Tibial nerve (tissue), 4 donors: Measurements from ENCODE around the gene PFN1. TPM values are rescaled to one million over a fixed set of nuclear protein-coding genes. Genes with fewer than 3 reads are reported as not detected.

Source experiments
- DNase-seq, 2 donors: peaks; one replicate each; pipeline ENCODE4 v3.0.0-alpha.2; 2019; ENCODE audit warnings: low spot score in 2 of 2
- H3K27ac ChIP-seq, 4 donors: fragments of 200-600 bp; sonication (generic) in 3 of 4; one replicate each; pipeline ENCODE4 v1.5.1; 2017 to 2019; ENCODE audit warnings: mild to moderate bottlenecking in 1 of 4
- H3K27me3 ChIP-seq, 2 donors: fragments of 200-600 bp; sonication (generic) in 1 of 2; one replicate each; pipeline versions ENCODE4 v1.5.1 to v1.6.0; 2017 to 2019
- H3K36me3 ChIP-seq, 3 donors: fragments of 200-600 bp; sonication (generic); one replicate each; pipeline ENCODE4 v1.5.1; 2018 to 2019
- H3K4me1 ChIP-seq, 4 donors: fragments of 200-600 bp; sonication (generic) in 3 of 4; one replicate each; pipeline ENCODE4 v1.5.1; 2017 to 2019
- H3K4me3 ChIP-seq, 4 donors: fragments of 200-600 bp; sonication (generic) in 3 of 4; one replicate each; pipeline ENCODE4 v1.5.1; 2017 to 2019; ENCODE audit warnings: mild to moderate bottlenecking in 1 of 4, moderate library complexity in 1 of 4
- H3K9me3 ChIP-seq, 4 donors: fragments of 200-600 bp; sonication (generic) in 3 of 4; one replicate each; pipeline ENCODE4 v1.5.1; 2017 to 2019
- EP300 ChIP-seq, 2 donors: sonication (generic); formaldehyde crosslinking; IDR thresholded peaks; one replicate each; pipeline ENCODE4 v1.6.1; 2017; ENCODE audit warnings: antibody characterized with exemption in 2 of 2, mild to moderate bottlenecking in 1 of 2
- POLR2A ChIP-seq, 2 donors: fragments of 450-650 bp; IDR thresholded peaks; one replicate each; pipeline ENCODE4 v1.6.1; 2017; ENCODE audit warnings: antibody characterized with exemption in 2 of 2, mild to moderate bottlenecking in 2 of 2, moderate library complexity in 2 of 2
- WGBS, 2 donors: methylation state at CpG; one replicate each; pipeline ENCODE4 v1.1.5; 2018; 5-methylcytosine and 5-hydroxymethylcytosine counted together
- total RNA-seq, 4 donors: library from RNA; depleted of rRNA; stranded (reverse); fragments of >200 nt; gene quantifications; one replicate each; pipeline ENCODE4 v1.1.0, GENCODE V29; 2016
- TF ChIP-seq, protein P1 (sequence below), 5 experiments: fragments of 200-600 bp in 3 of 5; fragments of 450-650 bp in 2 of 5; sonication (generic) in 3 of 5; IDR thresholded peaks; one replicate each; pipeline ENCODE4 v1.5.1; 2016 to 2019; ENCODE audit warnings: antibody characterized with exemption in 5 of 5, mild to moderate bottlenecking in 3 of 5, moderate library complexity in 2 of 5

PFN1 gene
- total RNA-seq, 4 donors from 2014 or later: 422 to 1,004 (median 483) TPM

DNA sequence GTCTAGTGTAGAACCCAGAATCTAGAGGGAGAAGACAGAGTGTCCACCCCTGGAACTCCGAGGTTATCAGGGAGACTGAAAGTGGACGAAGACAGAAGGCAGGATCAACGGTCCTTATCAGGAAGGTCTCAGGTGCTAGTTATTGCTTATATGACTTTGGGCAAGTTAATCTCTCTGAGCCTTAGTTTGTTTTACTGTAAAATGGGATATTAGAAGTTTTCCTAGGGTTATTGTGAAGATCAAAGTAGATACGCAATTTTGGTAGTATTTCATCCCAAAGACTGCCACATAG is 7.1 kb downstream of the PFN1 start:
- 55 to 59% methylated on average over 4 of the region's 4 CpGs for WGBS, 2 donors
- DNase-seq: no peak
- H3K36me3 ChIP-seq: peaks cover 0 to 68% (median 4%) of the 10 kb centered on the region in 3 donors
- H3K27me3 ChIP-seq: no peaks in the 10 kb centered on the region
- H3K4me1 ChIP-seq: peaks cover 0 to 70% (median 41%) of the 10 kb centered on the region in 4 donors
- H3K9me3 ChIP-seq: no peaks in the 10 kb centered on the region
- TF ChIP-seq, protein P1, sequence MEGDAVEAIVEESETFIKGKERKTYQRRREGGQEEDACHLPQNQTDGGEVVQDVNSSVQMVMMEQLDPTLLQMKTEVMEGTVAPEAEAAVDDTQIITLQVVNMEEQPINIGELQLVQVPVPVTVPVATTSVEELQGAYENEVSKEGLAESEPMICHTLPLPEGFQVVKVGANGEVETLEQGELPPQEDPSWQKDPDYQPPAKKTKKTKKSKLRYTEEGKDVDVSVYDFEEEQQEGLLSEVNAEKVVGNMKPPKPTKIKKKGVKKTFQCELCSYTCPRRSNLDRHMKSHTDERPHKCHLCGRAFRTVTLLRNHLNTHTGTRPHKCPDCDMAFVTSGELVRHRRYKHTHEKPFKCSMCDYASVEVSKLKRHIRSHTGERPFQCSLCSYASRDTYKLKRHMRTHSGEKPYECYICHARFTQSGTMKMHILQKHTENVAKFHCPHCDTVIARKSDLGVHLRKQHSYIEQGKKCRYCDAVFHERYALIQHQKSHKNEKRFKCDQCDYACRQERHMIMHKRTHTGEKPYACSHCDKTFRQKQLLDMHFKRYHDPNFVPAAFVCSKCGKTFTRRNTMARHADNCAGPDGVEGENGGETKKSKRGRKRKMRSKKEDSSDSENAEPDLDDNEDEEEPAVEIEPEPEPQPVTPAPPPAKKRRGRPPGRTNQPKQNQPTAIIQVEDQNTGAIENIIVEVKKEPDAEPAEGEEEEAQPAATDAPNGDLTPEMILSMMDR (IDR thresholded peaks at IDR 0.05): no peak
- peak overlapping the region in 3 of 4 donors; percentile 84 to 96 (median 96) for H3K27ac ChIP-seq
- H3K4me3 ChIP-seq: peak overlapping the region; percentile 55 to 82 (median 68)

DNA sequence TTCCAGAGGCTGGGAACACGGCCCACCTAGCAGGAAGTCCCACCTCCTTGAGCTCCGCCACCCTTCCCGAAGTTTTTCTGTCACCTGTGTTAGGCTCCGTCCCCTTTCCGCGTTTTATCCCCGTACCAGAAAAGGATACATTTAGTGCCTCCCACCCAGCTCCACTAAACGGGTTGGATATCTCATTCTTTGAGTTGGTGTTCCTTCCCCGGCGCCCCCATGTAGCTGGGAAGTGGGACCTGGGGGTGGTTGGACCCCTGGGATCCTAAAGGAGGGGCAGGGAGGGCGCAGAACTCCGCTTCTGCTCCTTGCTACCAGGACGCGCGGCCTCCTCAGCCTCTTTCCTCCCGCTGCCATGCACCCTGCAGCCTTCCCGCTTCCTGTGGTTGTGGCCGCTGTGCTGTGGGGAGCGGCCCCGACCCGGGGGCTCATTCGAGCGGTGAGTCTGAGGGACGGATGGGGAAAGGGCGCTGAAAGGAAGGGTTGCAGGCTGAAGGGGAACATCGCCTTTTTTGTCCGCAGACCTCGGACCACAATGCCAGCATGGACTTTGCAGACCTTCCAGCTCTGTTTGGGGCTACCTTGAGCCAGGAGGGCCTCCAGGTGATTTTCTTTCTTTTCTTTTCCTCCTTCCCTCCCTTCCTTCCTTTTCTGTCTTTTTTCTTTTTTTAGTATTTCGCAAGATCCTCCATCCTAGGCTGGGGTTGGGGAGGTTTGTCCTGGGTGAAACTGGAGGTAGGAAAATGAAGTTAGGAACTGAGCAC is 7.6 kb downstream of the PFN1 start:
- 1 to 2% methylated on average over 29 of the region's 29 CpGs for WGBS, 2 donors
- Histone ChIP-seq H3K4me1 (peaks cover 0 to 65% (median 36%) of the 10 kb centered on the region in 4 donors), H3K4me3 (peak overlapping the region; percentile 55 to 82 (median 68)), H3K9me3 (no peaks in the 10 kb centered on the region), H3K27ac (peak overlapping the region; percentile 82 to 96 (median 90)), H3K36me3 (peaks cover 0 to 69% (median 4%) of the 10 kb centered on the region in 3 donors), H3K27me3 (no peaks in the 10 kb centered on the region)
- peak in 1 of 2 donors; percentile 53 for DNase-seq
- TF ChIP-seq, protein P1 (IDR thresholded peaks at IDR 0.05): no peak
- no peak for TF ChIP-seq EP300 (IDR thresholded peaks at IDR 0.05)

GRCh38 chr17:4939796-4940554 is 8.4 kb downstream of the PFN1 start, which contains the start of the genes RNF167 and SLC25A11:
Gene RNF167, plus strand, starts transcription at chr17:4940268. Its CDS starts 642 bp downstream, at chr17:4940910.
Gene SLC25A11, minus strand, starts transcription at chr17:4940046. Its CDS starts 136 bp downstream, at chr17:4939910.
- peaks cover 0 to 66% (median 4%) of the 10 kb centered on the region in 3 donors for H3K36me3 ChIP-seq
- peak within 1 kb of the TSS; percentile 55 to 82 (median 68) for H3K4me3 ChIP-seq
- peak; percentile 89 to 96 for DNase-seq
- WGBS, 2 donors: 0% methylated on average over 50 to 72 of the region's 72 CpGs
- no peaks in the 10 kb centered on the region for H3K9me3 ChIP-seq
- no peaks in the 10 kb centered on the region for H3K27me3 ChIP-seq
- TF ChIP-seq POLR2A (IDR thresholded peaks at IDR 0.05) (peak; percentile 28 to 74), EP300 (IDR thresholded peaks at IDR 0.05) (peak in 1 of 2 donors; percentile 75)
- TF ChIP-seq, protein P1 (IDR thresholded peaks at IDR 0.05): peak in 1 of 5 experiments; percentile 59
- peak within 1 kb of the TSS; percentile 82 to 96 (median 90) for H3K27ac ChIP-seq
- H3K4me1 ChIP-seq: peaks cover 0 to 57% (median 28%) of the 10 kb centered on the region in 4 donors

GRCh38 chr17:4939546-4939795 is 8.9 kb downstream of the PFN1 start:
- 0% methylated on average over 16 of the region's 16 CpGs; no CpG with 5 or more reads in 1 of the 2 donors for whole genome bisulfite sequencing, 2 donors
- no peak for DNase-seq
- peaks cover 0 to 61% (median 4%) of the 10 kb centered on the region in 3 donors for H3K36me3 ChIP-seq
- peak overlapping the region; percentile 55 to 82 (median 68) for H3K4me3 ChIP-seq
- H3K9me3 ChIP-seq: no peaks in the 10 kb centered on the region
- peak overlapping the region; percentile 82 to 96 (median 90) for H3K27ac ChIP-seq
- no peaks in the 10 kb centered on the region for H3K27me3 ChIP-seq
- TF ChIP-seq EP300 (IDR thresholded peaks at IDR 0.05) (no peak), POLR2A (IDR thresholded peaks at IDR 0.05) (no peak)
- TF ChIP-seq, protein P1 (IDR thresholded peaks at IDR 0.05): no peak
- peaks cover 0 to 55% (median 24%) of the 10 kb centered on the region in 4 donors for H3K4me1 ChIP-seq
